ENCODE measurements around the gene BCLAF1.

BCLAF1 gene, protein sequence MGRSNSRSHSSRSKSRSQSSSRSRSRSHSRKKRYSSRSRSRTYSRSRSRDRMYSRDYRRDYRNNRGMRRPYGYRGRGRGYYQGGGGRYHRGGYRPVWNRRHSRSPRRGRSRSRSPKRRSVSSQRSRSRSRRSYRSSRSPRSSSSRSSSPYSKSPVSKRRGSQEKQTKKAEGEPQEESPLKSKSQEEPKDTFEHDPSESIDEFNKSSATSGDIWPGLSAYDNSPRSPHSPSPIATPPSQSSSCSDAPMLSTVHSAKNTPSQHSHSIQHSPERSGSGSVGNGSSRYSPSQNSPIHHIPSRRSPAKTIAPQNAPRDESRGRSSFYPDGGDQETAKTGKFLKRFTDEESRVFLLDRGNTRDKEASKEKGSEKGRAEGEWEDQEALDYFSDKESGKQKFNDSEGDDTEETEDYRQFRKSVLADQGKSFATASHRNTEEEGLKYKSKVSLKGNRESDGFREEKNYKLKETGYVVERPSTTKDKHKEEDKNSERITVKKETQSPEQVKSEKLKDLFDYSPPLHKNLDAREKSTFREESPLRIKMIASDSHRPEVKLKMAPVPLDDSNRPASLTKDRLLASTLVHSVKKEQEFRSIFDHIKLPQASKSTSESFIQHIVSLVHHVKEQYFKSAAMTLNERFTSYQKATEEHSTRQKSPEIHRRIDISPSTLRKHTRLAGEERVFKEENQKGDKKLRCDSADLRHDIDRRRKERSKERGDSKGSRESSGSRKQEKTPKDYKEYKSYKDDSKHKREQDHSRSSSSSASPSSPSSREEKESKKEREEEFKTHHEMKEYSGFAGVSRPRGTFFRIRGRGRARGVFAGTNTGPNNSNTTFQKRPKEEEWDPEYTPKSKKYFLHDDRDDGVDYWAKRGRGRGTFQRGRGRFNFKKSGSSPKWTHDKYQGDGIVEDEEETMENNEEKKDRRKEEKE

DNA sequence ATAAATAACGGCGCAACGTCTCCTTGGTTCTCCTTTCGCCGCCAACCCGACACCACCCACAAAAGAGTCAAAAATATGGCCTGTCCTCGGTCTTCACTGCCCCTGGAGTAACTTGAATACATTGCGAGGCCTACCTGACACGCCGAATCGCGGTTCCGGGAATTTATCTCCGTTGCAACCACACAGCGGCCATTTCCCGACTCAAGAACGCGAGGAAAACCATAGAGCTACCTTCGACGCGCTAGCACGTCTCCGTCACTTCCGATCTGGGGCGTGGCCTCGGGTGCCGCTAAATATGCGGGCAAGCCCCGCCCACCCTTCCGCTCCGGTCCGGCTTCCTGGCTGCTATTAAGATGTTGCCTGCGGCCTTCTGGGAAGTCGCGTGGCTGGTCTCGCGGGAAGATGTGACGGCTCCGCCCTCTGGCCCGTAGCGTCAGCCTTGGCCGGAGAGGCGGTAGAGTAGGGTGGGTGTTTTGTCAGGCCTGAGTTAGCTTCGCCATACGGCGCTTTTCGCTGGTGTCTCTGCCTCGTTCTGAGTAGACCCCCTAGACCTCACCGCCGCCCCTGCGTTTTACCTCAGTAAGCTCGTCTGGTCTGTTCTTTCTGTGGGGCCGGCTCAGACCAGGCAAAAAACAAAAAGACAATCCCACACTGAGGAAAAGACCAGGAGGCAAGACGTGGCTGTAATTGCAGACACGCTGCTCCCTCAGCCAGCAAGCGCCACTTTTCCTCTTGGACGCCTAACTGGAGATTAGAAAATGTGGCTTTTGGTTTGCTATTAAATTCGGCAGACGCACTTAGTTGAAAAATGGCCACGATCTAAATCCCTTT lies at the start of gene BCLAF1:
Gene BCLAF1, minus strand, starts transcription at position 268 of the 831 bp plus-strand sequence. CDS start 9,980 bp downstream, outside the sequence.
- DNase-seq (ENCODE audit: low read depth in 2 of 2): peak; percentile 98 to 99

DNA sequence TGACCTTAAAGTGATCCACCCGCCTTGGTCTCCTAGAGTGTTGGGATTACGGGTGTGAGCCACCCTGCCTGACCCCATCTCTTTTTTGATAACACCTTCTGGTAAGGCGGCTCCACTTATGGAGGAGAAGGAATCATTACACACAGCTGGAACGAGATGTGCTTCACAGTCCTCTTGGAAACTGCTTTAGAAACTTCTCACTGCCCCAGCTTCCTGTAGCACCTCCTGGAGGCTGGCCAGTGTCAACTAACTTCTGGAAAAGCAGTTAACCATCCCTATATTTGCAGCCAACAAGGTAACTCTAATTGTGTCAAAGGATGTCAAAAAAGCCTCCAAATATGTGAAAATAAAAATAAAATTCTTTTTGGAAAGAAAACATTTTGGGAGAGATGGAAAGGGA lies 48.8 kb upstream of the BCLAF1 start:
- DNase-seq (ENCODE audit: low read depth in 2 of 2): no peak

DNA sequence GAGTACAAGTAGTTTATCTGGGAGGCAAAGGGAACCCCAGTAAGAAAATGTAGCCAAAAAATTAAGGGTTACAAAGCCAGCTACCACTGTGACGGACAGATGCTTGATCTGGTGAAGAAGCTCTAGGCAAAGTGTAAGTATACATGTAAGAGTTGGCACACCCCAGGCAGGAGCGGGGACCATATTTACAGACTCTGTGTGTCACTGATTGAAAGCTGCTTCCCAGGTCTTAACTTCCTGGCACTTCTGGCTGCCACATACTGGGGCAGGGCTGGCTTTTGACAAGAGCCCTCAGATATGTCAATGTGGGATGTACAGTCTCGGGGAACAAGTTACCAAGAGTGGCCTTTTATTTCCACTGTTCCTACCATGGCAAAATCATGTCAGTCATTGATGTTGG lies 48.0 kb upstream of the BCLAF1 start:
- no peak for DNase-seq (ENCODE audit: low read depth in 2 of 2)

DNA sequence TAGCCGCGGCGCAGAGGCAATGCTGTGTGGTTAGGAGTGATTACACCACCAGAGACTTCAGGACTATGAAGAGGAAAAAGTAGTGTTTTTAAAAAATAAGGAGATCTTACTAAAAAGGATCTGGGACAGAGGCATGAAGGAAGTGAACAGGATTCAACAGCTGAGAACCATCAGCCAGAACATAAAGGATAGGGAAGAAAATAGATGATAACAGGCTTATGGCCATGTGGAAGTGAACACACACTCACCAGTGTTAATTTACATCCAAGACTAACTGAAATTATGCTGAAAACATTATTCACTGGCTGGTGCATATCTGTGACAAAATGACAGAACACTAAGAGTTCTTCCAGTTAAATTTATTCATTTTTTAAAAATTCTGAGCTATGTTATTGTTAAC lies 47.5 kb upstream of the BCLAF1 start:
- no peak for DNase-seq (ENCODE audit: low read depth in 2 of 2)

DNA sequence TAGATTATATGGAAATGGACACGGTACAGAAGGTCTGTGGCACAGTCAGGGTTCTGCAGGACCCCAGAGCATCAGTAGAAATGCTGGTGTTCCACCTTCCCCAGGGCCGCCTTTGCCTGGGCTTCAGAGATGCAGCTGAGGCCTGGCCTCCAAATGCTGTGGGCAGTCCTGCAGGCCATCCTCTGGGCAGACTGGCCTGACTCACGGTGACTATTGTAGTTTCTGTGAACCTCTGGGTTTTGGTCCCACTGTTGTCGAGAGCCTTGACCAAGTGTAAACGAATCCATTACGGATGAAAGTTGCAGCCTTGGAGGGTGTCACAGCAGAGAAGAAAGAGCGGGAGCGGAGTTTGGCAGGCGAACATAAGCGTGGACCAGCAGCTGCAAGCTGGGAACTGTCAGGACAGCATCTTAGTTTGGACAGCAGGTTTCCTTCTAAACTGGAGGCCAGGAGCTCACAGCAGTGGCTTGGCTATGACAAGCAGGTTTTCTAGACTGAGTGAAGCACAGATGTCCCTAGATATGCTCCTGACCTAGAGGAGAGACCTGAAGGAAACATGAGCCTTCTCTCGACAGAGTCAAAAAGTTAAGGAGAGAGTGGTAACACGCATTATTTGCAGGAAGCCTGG lies 46.2 kb upstream of the BCLAF1 start:
- no peak for DNase-seq (ENCODE audit: low read depth in 2 of 2)

DNA sequence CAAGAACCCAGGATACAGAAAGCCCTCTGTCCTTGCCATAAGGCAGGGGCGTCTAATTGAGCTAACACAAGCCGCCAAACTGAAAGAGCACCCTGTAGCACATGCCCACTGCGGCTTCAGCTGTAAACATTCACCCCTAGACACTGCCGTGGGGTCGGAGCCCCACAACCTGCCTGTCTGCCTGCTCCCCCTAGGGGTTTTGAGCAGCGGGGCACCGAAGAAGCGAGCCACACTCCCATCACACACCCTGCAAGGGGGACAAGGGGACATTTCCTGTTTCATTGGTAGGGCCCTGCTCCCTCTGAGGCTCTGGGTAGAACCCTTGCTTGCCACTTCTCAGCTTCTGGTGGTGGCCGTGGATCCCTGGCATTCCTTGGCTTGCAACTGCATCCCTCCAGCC lies 45.2 kb upstream of the BCLAF1 start:
- no peak for DNase-seq (ENCODE audit: low read depth in 2 of 2)

DNA sequence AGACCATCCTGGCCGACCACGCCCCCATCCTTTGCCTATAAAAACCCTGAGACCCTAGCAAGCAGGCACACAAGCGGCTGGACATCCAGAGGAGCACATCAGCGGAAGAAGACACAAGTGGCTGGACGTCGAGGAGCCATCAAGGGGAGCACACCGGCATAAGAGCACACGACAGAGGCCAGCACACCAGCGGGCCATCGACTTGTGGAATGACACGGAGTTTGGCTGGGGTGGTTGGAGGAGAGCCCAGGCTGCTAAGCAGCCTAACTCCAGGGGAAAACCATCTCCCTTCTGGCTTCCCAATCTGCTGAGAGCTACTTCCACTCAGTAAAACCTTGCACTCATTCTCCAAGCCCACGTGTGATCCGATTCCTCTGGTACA lies 44.8 kb upstream of the BCLAF1 start:
- DNase-seq (ENCODE audit: low read depth in 2 of 2): no peak

DNA sequence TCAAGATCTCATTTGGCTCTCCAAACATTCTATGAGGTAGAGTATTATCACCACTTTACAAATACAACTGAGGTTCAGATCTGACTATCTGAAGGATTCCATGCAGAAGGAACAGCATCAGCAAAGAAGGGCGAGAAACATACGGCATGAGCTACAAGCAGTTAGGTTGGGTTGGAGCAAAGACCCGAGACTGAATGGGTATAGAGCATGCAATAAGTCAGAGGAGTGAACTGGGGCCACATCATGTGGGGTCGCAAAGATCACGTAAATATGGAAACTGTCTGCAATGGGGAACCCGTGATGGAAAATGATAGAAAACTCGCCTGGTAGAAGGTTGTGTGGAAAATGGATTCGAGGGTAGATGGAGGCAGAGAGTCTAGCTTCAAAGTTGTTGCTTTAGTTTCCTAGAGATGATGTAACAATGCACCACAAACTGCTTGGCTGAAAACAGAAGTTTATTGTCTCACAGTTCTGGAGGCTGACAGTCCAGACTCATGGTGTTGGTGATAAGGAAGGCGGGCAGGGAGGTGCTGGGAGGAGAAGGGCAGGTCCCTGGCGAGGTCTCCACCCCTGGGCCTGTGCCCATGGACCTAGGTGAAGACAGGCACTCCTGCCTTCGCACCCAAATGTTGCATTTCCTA lies 44.3 kb upstream of the BCLAF1 start:
- no peak for DNase-seq (ENCODE audit: low read depth in 2 of 2)

DNA sequence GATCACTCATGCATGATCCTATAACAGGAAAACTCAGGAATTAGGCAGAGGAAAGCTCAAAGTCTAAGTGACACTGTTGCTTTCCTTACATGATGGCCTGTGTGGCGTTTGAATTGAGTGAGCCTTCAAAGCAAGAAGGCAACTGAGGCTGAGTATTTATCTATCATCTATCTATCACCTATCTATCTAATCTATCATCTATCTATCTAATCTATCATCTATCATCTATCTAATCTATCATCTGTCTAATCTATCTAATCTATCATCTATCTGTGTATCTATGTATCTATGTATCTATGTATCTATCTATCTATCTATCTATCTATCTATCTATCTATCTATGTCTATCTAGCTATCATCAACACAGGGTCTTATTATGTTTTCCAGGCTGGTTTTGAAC lies 41.8 kb upstream of the BCLAF1 start:
- DNase-seq (ENCODE audit: low read depth in 2 of 2): no peak

DNA sequence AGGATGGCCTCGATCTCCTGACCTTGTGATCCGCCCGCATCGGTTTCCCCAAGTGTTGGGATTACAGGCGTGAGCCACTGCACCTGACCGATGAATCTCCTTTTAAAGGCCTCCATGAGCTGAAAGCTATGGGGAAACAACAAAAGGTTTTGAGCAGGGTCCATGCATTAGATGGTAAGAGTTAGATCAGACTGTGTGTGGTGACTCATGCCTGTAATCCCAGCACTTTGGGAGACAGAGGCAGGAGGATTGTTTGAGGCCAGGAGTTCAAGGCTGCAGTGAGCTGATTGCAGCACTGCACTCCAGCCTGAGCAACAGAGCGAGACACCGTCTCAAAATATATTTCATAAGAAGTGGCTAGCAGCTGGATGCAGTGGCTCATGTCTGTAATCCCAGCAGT lies 41.0 kb upstream of the BCLAF1 start:
- DNase-seq (ENCODE audit: low read depth in 2 of 2): no peak

DNA sequence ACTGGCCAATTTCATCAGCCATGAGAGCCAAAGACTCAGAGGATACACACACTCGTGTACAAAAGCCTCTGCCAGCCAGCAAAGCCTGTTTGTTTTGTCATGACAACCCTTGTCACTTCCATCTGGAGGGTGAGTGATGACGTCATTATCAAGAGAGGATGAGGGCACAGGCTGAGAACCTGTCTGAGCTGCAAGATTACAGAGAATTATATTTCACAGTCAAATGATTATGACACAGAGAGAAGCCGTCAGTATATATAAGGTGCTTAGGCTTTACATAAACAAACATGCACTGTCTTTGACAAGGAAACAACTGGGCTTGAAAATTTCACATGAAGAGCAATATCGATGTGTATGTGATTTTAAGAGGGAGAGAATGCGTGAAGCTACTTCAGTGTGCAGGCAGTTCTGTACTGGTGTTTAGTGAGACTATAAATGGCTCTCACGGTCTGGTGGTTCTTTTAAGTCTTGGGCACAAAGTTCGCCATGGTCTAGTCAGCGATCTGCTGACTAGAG lies 36.5 kb upstream of the BCLAF1 start:
- DNase-seq (ENCODE audit: low read depth in 2 of 2): no peak

DNA sequence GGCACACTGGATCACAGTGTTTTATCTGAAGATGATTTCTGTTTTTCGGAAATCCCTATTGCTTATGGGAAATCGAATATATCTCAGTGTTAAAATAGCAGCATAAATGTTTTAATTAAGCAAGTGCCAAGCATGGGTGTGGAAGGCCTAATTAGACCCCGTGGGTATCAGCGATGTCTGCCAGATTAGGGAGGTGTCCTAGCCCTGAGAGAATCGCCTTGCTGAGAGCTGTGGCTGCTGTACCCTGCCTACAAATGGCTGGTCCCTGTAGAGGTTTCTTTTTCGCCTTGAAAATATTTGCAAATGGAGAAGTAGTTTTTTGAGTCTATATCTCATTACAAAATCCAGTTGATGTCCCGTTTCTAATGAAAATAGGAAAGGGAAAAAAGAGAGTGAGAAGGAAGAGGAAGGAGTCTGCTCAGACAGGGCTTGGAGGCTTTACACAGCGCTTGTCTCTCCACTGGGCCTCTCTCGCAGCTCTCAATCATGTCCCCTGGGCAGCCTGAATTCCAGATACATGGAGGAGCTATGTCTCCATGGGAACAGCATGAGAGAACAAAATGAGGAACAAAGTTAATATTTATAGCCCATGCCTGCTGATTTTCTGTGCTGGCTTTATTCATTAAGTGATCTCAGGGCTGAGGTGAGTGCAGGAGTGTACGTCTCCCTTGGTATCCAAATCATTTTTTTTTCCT lies 35.2 kb upstream of the BCLAF1 start:
- DNase-seq (ENCODE audit: low read depth in 2 of 2): no peak

DNA sequence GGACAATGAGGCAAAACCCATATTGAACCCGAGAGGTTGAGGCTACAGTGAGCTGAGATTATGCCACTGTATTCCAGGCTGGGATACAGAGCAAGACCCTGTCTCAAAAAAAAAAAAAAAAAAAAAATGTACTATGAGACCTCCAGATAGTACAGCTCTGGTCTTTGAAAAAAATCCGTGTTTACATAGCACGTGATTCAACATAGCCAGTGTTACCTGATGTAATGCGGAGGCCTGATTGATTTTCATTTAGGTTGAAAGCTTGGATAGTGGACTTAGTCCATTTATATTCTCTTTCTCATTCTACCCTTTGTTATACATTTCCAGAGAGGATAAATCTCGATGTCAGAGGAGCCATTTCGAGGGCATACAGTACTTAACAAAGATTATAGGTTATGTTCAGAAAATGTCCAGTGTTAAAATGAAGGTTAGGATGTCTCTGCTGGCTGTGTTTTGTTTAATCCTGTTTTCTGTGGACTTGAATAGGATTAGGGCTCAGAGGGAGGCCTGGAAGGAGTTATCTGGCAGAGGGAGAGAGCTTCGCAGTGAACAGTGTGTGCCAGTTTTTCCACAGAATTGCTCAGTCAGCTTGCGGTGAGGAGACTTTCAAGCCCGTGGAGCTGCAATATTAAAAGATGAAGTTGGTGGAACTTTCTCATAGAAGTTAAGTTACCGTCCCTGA lies 33.9 kb upstream of the BCLAF1 start:
- no peak for DNase-seq (ENCODE audit: low read depth in 2 of 2)

DNA sequence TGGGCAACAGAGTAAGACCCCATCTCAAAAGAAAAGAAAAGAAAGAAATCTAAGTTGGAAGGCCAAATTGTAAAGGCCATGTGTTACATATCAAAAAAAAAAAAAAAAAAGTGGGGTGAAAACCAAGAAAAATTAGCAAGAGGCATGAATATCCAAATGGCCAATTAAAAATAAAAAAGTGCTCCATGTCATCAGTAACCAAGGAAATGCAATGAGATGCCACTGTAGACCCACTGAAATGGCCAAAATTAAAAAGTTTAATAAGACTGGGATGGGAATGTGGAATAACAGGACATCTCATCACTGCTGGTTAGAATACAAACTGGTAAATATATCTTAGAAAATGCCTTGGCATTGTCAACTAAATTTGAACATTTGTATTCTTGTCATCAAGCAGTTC lies 30.1 kb upstream of the BCLAF1 start:
- DNase-seq (ENCODE audit: low read depth in 2 of 2): no peak

DNA sequence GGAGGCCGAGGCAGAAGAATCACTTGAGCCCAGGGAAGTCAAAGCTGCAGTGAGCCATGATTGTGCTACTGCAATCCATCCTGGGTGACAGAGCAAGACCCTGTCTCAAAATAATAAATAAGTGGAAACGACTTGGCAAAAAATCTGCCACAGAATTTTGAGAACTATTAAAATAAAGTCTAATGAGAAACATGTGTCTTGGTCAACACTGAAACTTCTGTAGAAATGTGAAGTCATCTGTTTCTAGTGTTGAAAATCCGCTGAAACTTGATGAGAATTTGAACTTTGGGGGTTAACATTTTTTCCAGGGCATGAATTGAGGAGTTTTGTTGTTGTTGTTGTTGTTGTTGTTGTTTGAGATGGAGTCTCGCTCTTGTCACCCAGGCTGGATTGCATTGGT lies 29.0 kb upstream of the BCLAF1 start:
- no peak for DNase-seq (ENCODE audit: low read depth in 2 of 2)

DNA sequence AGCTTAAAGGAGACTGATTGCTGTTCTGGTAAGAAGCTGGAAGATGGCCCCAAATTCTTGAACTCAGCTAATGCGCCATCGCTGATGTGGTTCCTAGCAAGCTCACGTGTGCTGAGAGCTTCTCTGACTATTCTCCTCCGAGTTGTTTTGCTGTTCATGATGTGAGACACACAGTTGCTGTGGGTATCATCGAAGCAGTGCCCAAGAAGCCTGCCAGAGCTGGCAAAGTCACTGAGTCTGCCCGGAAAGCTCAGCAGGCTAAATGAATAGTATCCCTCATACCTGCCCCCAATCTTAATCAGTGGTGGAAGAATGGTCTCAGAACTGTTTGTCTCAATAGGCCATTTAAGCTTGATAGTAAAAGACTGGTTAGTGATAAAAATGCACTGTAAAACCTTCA lies 28.3 kb upstream of the BCLAF1 start:
- DNase-seq (ENCODE audit: low read depth in 2 of 2): no peak

DNA sequence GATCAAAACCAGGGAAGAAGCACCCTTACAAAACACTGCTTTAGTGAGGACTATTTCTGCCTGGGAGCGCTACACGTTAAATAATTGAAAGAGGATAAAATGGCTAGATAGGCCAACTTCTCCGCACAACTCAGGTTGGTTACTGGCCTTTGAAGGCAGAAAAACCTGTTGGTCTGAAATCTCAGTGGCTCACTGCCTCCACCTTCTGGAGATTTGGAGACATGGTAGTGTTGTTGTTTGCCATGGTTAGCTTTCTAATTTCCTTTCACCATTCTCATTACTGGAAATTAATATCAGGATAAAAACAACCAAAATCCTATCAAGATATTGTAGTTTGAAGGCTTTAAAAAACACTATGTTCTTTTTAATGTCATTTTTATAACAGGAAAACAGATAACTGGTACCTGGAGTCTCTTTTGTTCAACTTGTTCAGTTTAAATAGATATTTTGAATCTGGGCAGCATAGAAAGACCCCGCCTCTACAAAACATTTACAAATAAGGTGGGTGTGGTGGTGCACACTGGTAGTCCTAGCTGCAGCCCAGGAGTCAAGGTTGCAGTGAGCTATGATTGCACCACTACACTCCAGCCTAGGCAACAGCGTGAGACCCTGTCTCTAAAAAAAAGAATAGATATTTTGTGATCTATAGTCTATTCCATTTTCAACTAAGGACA lies 27.5 kb upstream of the BCLAF1 start:
- peak; percentile 14 to 30 for DNase-seq (ENCODE audit: low read depth in 2 of 2)

DNA sequence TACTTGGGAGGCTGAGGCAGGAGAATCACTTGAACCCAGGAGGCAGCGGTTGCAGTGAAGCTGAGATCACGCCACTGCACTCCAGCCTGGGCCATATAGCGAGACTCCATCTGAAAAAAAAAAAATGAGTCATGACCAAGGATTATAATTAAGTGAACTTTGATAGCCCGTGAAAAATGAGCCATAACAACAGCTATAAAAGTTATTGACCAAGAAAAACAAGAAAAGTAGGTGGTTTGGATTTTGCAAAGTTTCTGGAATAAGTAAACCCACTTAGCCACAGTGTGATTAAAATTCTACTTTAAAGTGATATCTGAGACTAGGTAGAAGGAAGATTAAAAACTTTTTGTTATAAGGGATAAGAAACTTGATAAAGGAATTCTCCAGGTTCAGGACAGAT lies 25.9 kb upstream of the BCLAF1 start:
- DNase-seq (ENCODE audit: low read depth in 2 of 2): no peak

DNA sequence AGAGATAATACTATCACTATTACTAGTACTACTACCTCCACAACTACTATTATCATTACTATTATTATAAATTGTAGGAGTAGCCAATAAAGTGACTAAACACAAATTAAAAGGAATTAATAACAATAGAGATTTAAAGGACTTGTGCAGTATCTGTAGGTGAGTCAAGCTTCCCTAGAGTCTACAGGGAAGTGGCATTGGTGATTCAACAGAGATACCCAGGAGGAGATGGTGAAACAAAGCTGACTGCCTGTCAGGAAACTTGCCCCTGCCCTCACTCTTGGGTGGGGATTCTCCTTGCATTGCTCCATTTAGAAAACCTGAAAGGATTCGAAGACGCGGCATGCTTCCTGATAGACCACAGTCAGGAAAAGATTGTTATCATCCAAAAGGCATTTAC lies 23.3 kb upstream of the BCLAF1 start:
- DNase-seq (ENCODE audit: low read depth in 2 of 2): no peak
